Naive thymus-derived CD4-positive, alpha-beta T cell (primary cell): Measurements from ENCODE around the gene RAVER1. TPM values are rescaled to one million over a fixed set of nuclear protein-coding genes. Genes with fewer than 3 reads are reported as not detected.
"Not testable (repeated sequence)": the region's sequence is repeated elsewhere in the genome, so short reads cannot be mapped to it uniquely, and the experiment has no call there.

ENCODE experiments used
- ATAC-seq: fragments of 150-1000 bp; cut with Tn5 transposase; 2 replicates; pipeline ENCODE4 v1.10.0; 2021; ENCODE audit warnings: mild to moderate bottlenecking, moderate library complexity
- CTCF ChIA-PET: fragments of 350-600 bp; sonication (Branson Sonifier 250); formaldehyde crosslinking; loops from one replicate; lab custom pipeline; 2021; ENCODE audit warnings: antibody characterized with exemption; lab: Charles Lee
- POLR2A ChIA-PET: fragments of 350-600 bp; sonication (Branson Sonifier 250); formaldehyde crosslinking; loops from one replicate; lab custom pipeline; 2021; ENCODE audit warnings: antibody characterized with exemption, inconsistent platforms; lab: Charles Lee
- DNase-seq, 9 donors: peaks; one replicate each; pipeline versions ENCODE4 v3.0.0 to v3.0.0-alpha.2; 2020 to 2022; ENCODE audit warnings: mixed read lengths in 1 of 9
- H3K27ac ChIP-seq: one replicate; pipeline ENCODE4 v1.7.0; 2013; ENCODE audit warnings: mild to moderate bottlenecking, low read depth, low read length, moderate library complexity
- H3K27me3 ChIP-seq, 2 donors: one replicate each; pipeline ENCODE4 v1.7.0; 2013; ENCODE audit warnings: low read length in 2 of 2, mild to moderate bottlenecking in 2 of 2, moderate library complexity in 2 of 2; ENCODE audit not compliant: control insufficient read depth in 2 of 2, insufficient read depth in 2 of 2
- H3K36me3 ChIP-seq, 3 experiments: 1 replicate in 2 of 3; 2 replicates in 1 of 3; pipeline ENCODE4 v1.7.0; 2013; ENCODE audit warnings: low read length in 3 of 3, mild to moderate bottlenecking in 3 of 3, moderate library complexity in 1 of 3; ENCODE audit not compliant: insufficient read depth in 3 of 3, control insufficient read depth in 2 of 3
- H3K4me1 ChIP-seq, 2 donors: one replicate each; pipeline ENCODE4 v1.7.0; 2013; ENCODE audit warnings: low read length in 2 of 2, mild to moderate bottlenecking in 2 of 2, moderate library complexity in 1 of 2; ENCODE audit not compliant: control insufficient read depth in 2 of 2, insufficient read depth in 2 of 2
- H3K4me3 ChIP-seq: 2 replicates; pipeline ENCODE4 v1.7.0; 2013; ENCODE audit warnings: mild to moderate bottlenecking, low read length
- H3K9me3 ChIP-seq, 3 experiments: 1 replicate in 2 of 3; 2 replicates in 1 of 3; pipeline ENCODE4 v1.7.0; 2013; ENCODE audit warnings: low read length in 3 of 3; ENCODE audit not compliant: control insufficient read depth in 2 of 3
- H3K27ac Mint-ChIP-seq, 9 donors: one replicate each; pipeline ENCODE4 v1.8.0; 2020 to 2022; ENCODE audit warnings: mixed read lengths in 9 of 9, mild to moderate bottlenecking in 8 of 9, moderate library complexity in 5 of 9, inconsistent platforms in 2 of 9
- H3K27me3 Mint-ChIP-seq, 5 donors: one replicate each; pipeline ENCODE4 v1.8.0; 2021 to 2022; ENCODE audit warnings: mixed read lengths in 5 of 5, mild to moderate bottlenecking in 1 of 5
- H3K36me3 Mint-ChIP-seq, 5 donors: one replicate each; pipeline ENCODE4 v1.8.0; 2020 to 2022; ENCODE audit warnings: mixed read lengths in 5 of 5, mild to moderate bottlenecking in 3 of 5, inconsistent platforms in 1 of 5
- H3K4me1 Mint-ChIP-seq, 7 donors: one replicate each; pipeline ENCODE4 v1.8.0; 2020 to 2022; ENCODE audit warnings: mixed read lengths in 7 of 7, mild to moderate bottlenecking in 3 of 7, inconsistent platforms in 1 of 7
- H3K4me3 Mint-ChIP-seq, 10 donors: one replicate each; pipeline ENCODE4 v1.8.0; 2020 to 2022; ENCODE audit warnings: mild to moderate bottlenecking in 10 of 10, mixed read lengths in 10 of 10, moderate library complexity in 6 of 10, inconsistent platforms in 2 of 10
- H3K9me3 Mint-ChIP-seq, 11 donors: one replicate each; pipeline ENCODE4 v1.8.0; 2020 to 2022; ENCODE audit warnings: mixed read lengths in 11 of 11, mild to moderate bottlenecking in 4 of 11, inconsistent platforms in 1 of 11, moderate library complexity in 1 of 11
- intact Hi-C, 2 donors: fragments of 100-400 bp; cut with micrococcal nuclease; formaldehyde crosslinking; loops; one replicate each; pipeline ENCODE4 v1.15.1; 2023
- polyA plus RNA-seq, 2 donors: library from polyadenylated mRNA; unstranded; fragments of 300-500 nt; fragmentation: Illumina TruSeq; gene quantifications; one replicate each; pipeline ENCODE4 v1.2.3, GENCODE V29; 2021
- total RNA-seq, 6 experiments: library from RNA in 5 of 6; stranded (reverse) in 5 of 6; gene quantifications; 1 replicate in 5 of 6; 2 replicates in 1 of 6; pipeline ENCODE4 v1.2.3 and lab custom pipeline; 2021 to 2026

Gene RAVER1
- total and polyA plus RNA-seq, 7 experiments from 2014 or later, result 15.6 to 81.1 (median 49.6) TPM

- CTCF ChIA-PET, H3K4me3 ChIP-seq, H3K27me3 Mint-ChIP-seq, H3K4me1 ChIP-seq, H3K9me3 Mint-ChIP-seq, H3K27ac Mint-ChIP-seq, H3K27ac ChIP-seq, H3K27me3 ChIP-seq, DNase-seq, H3K9me3 ChIP-seq, ATAC-seq, intact Hi-C loops: not testable (repeated sequence)
- peaks cover 14 to 35% (median 26%) of the 10 kb centered on the region in 7 donors for H3K4me1 Mint-ChIP-seq
- POLR2A ChIA-PET, result interaction anchor here (0.7 kb wide), 2 partner anchors 187 to 264 kb away, joined by 3 to 7 read pairs; no protein-coding TSS in a partner anchor
- H3K36me3 ChIP-seq, result peaks cover 0 to 31% (median 0%) of the 10 kb centered on the region in 3 experiments
- peak overlapping the region in 1 of 10 donors; percentile 23 for H3K4me3 Mint-ChIP-seq
- peaks cover 4 to 20% (median 17%) of the 10 kb centered on the region in 5 donors for H3K36me3 Mint-ChIP-seq
Measured at GRCh38 chr19:10377140-10377640, 43.9 kb upstream of the RAVER1 start.

GRCh38 chr19:10374931-10375330 lies 41.6 kb upstream of the RAVER1 start:
- no peaks in the 10 kb centered on the region for H3K9me3 ChIP-seq
- peaks cover 0 to 30% (median 0%) of the 10 kb centered on the region in 3 experiments for H3K36me3 ChIP-seq
- intact Hi-C loops, result no loop called here
- ChIA-PET POLR2A (no interaction called here), CTCF (no interaction called here)
- no peak for ATAC-seq
- H3K27me3 Mint-ChIP-seq, result no peaks in the 10 kb centered on the region
- H3K4me3 ChIP-seq, result no peak overlapping the region
- H3K4me1 ChIP-seq, result peaks cover 0 to 4% of the 10 kb centered on the region in 2 donors
- no peak overlapping the region for H3K4me3 Mint-ChIP-seq
- DNase-seq, result no peak
- peaks cover 0 to 20% (median 12%) of the 10 kb centered on the region in 5 donors for H3K36me3 Mint-ChIP-seq
- no peak overlapping the region for H3K27ac ChIP-seq
- H3K27me3 ChIP-seq, result no peaks in the 10 kb centered on the region
- H3K9me3 Mint-ChIP-seq, result peaks cover 0 to 2% (median 0%) of the 10 kb centered on the region in 11 donors
- peak overlapping the region in 2 of 9 donors; percentile 28 to 49 for H3K27ac Mint-ChIP-seq
- peaks cover 6 to 21% (median 16%) of the 10 kb centered on the region in 7 donors for H3K4me1 Mint-ChIP-seq

GRCh38 chr19:10372690-10373089 lies 39.4 kb upstream of the RAVER1 start:
- Histone ChIP-seq H3K36me3 (peaks cover 4 to 45% (median 5%) of the 10 kb centered on the region in 3 experiments), H3K9me3 (no peaks in the 10 kb centered on the region), H3K27me3 (no peaks in the 10 kb centered on the region), H3K4me1 (no peaks in the 10 kb centered on the region), H3K4me3 (no peak overlapping the region), H3K27ac (no peak overlapping the region)
- intact Hi-C loops, result no loop called here
- Mint-ChIP-seq H3K9me3 (no peaks in the 10 kb centered on the region), H3K4me1 (peaks cover 4 to 8% (median 5%) of the 10 kb centered on the region in 7 donors), H3K36me3 (peaks cover 0 to 22% (median 9%) of the 10 kb centered on the region in 5 donors), H3K27ac (no peak overlapping the region), H3K27me3 (no peaks in the 10 kb centered on the region), H3K4me3 (no peak overlapping the region)
- ChIA-PET CTCF (interaction anchor here (0.9 to 1.4 kb wide), 2 partner anchors 101 to 393 kb away, joined by 3 to 4 read pairs; no protein-coding TSS in a partner anchor), POLR2A (no interaction called here)
- ATAC-seq, result peak; percentile 74
- DNase-seq, result no peak

- Histone ChIP-seq H3K4me3 (no peak overlapping the region), H3K4me1 (no peaks in the 10 kb centered on the region), H3K36me3 (peaks cover 4 to 62% (median 10%) of the 10 kb centered on the region in 3 experiments), H3K27ac (no peak overlapping the region), H3K27me3 (no peaks in the 10 kb centered on the region), H3K9me3 (no peaks in the 10 kb centered on the region)
- no peaks in the 10 kb centered on the region for H3K9me3 Mint-ChIP-seq
- H3K4me1 Mint-ChIP-seq, result peaks cover 0 to 6% (median 0%) of the 10 kb centered on the region in 7 donors
- CTCF ChIA-PET, result no interaction called here
- POLR2A ChIA-PET, result interaction anchor here (0.6 kb wide), 2 partner anchors 18 to 95 kb away, joined by 3 read pairs; no protein-coding TSS in a partner anchor
- H3K36me3 Mint-ChIP-seq, result peaks cover 0 to 18% (median 9%) of the 10 kb centered on the region in 5 donors
- DNase-seq (no peak), ATAC-seq (no peak)
- H3K4me3 Mint-ChIP-seq, result no peak overlapping the region
- H3K27me3 Mint-ChIP-seq, result no peaks in the 10 kb centered on the region
- H3K27ac Mint-ChIP-seq, result no peak overlapping the region
- intact Hi-C loops, result no loop called here
Measured at GRCh38 chr19:10368101-10368803, 34.9 kb upstream of the RAVER1 start.

GRCh38 chr19:10366950-10367512 lies 33.7 kb upstream of the RAVER1 start:
- peaks cover 0 to 19% (median 9%) of the 10 kb centered on the region in 5 donors for H3K36me3 Mint-ChIP-seq
- POLR2A ChIA-PET, result interaction anchor here (0.7 to 0.9 kb wide), 2 partner anchors 14 to 24 kb away, joined by 3 to 4 read pairs; no protein-coding TSS in a partner anchor
- intact Hi-C loops, result not testable (repeated sequence)

GRCh38 chr19:10365518-10365917 lies 32.2 kb upstream of the RAVER1 start:
- Mint-ChIP-seq H3K4me1 (peaks cover 0 to 8% (median 0%) of the 10 kb centered on the region in 7 donors), H3K27me3 (no peaks in the 10 kb centered on the region), H3K4me3 (no peak overlapping the region), H3K27ac (no peak overlapping the region), H3K9me3 (no peaks in the 10 kb centered on the region), H3K36me3 (peaks cover 0 to 24% (median 9%) of the 10 kb centered on the region in 5 donors)
- H3K27ac ChIP-seq, result no peak overlapping the region
- H3K27me3 ChIP-seq, result no peaks in the 10 kb centered on the region
- DNase-seq (no peak), ATAC-seq (no peak)
- ChIA-PET POLR2A (no interaction called here), CTCF (no interaction called here)
- peaks cover 4 to 81% (median 13%) of the 10 kb centered on the region in 3 experiments for H3K36me3 ChIP-seq
- no peaks in the 10 kb centered on the region for H3K9me3 ChIP-seq
- no peak overlapping the region for H3K4me3 ChIP-seq
- H3K4me1 ChIP-seq, result no peaks in the 10 kb centered on the region
- intact Hi-C loops, result no loop called here

More at GRCh38 chr19:10366950-10367512, 33.7 kb upstream of the RAVER1 start:
- not testable (repeated sequence) for ATAC-seq, H3K27ac Mint-ChIP-seq, H3K27ac ChIP-seq, H3K27me3 ChIP-seq, H3K4me1 Mint-ChIP-seq, H3K9me3 ChIP-seq, H3K4me3 Mint-ChIP-seq, H3K4me3 ChIP-seq, DNase-seq, H3K9me3 Mint-ChIP-seq, H3K4me1 ChIP-seq, H3K27me3 Mint-ChIP-seq
- peaks cover 4 to 70% (median 10%) of the 10 kb centered on the region in 3 experiments for H3K36me3 ChIP-seq
- CTCF ChIA-PET, result interaction anchor here (0.7 kb wide), 1 partner anchor 70 kb away, joined by 3 read pairs; no protein-coding TSS in a partner anchor
